Stimulated activated memory B cell treated with anti-CD40 and anti-IgM and Interleukin-4, amounts not matched to agents 10 μg/mL and 1 μg/mL and 100 μg/mL, for 72 hours (primary cell): ENCODE measurements around the gene ADGRV1.

ENCODE experiments used
- ATAC-seq: fragments of 150-1000 bp; cut with Tn5 transposase; 2 replicates; pipeline ENCODE4 v1.10.0; 2021
- H3K27ac Mint-ChIP-seq: one replicate; pipeline ENCODE4 v1.8.0; 2022; ENCODE audit warnings: mild to moderate bottlenecking, mixed read lengths
- H3K27me3 Mint-ChIP-seq: one replicate; pipeline ENCODE4 v1.8.0; 2022; ENCODE audit warnings: mixed read lengths
- H3K36me3 Mint-ChIP-seq: one replicate; pipeline ENCODE4 v1.8.0; 2022; ENCODE audit warnings: mixed read lengths
- H3K4me1 Mint-ChIP-seq: one replicate; pipeline ENCODE4 v1.8.0; 2022; ENCODE audit warnings: mixed read lengths
- H3K4me3 Mint-ChIP-seq: one replicate; pipeline ENCODE4 v1.8.0; 2022; ENCODE audit warnings: mild to moderate bottlenecking, moderate library complexity, mixed read lengths
- H3K9me3 Mint-ChIP-seq: one replicate; pipeline ENCODE4 v1.8.0; 2022; ENCODE audit warnings: mixed read lengths

Gene ADGRV1

GRCh38 chr5:91168859-91169258, 610.3 kb downstream of the ADGRV1 start:
- H3K4me1 Mint-ChIP-seq, result no peaks in the 10 kb centered on the region
- peaks cover 9% of the 10 kb centered on the region for H3K27me3 Mint-ChIP-seq
- H3K36me3 Mint-ChIP-seq, result no peaks in the 10 kb centered on the region
- no peak overlapping the region for H3K27ac Mint-ChIP-seq
- ATAC-seq, result no peak
- H3K9me3 Mint-ChIP-seq, result no peaks in the 10 kb centered on the region
- no peak overlapping the region for H3K4me3 Mint-ChIP-seq

- no peak for ATAC-seq
- H3K4me3 Mint-ChIP-seq, result no peak overlapping the region
- no peak overlapping the region for H3K27ac Mint-ChIP-seq
These were observed 611.7 kb downstream of the ADGRV1 start for GRCh38 chr5:91170266-91170665.

GRCh38 chr5:91171322-91171721, 612.7 kb downstream of the ADGRV1 start:
- H3K27me3 Mint-ChIP-seq, result peaks cover 9% of the 10 kb centered on the region
- H3K4me3 Mint-ChIP-seq, result no peak overlapping the region
- no peaks in the 10 kb centered on the region for H3K9me3 Mint-ChIP-seq
- H3K36me3 Mint-ChIP-seq, result no peaks in the 10 kb centered on the region
- H3K27ac Mint-ChIP-seq, result no peak overlapping the region
- H3K4me1 Mint-ChIP-seq, result peaks cover 1% of the 10 kb centered on the region
- ATAC-seq, result no peak

More at GRCh38 chr5:91170266-91170665, 611.7 kb downstream of the ADGRV1 start:
- no peaks in the 10 kb centered on the region for H3K36me3 Mint-ChIP-seq
- H3K4me1 Mint-ChIP-seq, result no peaks in the 10 kb centered on the region
- H3K27me3 Mint-ChIP-seq, result peaks cover 9% of the 10 kb centered on the region
- H3K9me3 Mint-ChIP-seq, result no peaks in the 10 kb centered on the region

GRCh38 chr5:91174396-91174795, 615.8 kb downstream of the ADGRV1 start:
- no peaks in the 10 kb centered on the region for H3K36me3 Mint-ChIP-seq
- no peak overlapping the region for H3K27ac Mint-ChIP-seq
- no peak overlapping the region for H3K4me3 Mint-ChIP-seq
- H3K27me3 Mint-ChIP-seq, result peaks cover 9% of the 10 kb centered on the region
- H3K4me1 Mint-ChIP-seq, result peaks cover 14% of the 10 kb centered on the region
- H3K9me3 Mint-ChIP-seq, result no peaks in the 10 kb centered on the region
- ATAC-seq, result no peak

- peaks cover 9% of the 10 kb centered on the region for H3K27me3 Mint-ChIP-seq
- H3K4me3 Mint-ChIP-seq, result no peak overlapping the region
- no peak overlapping the region for H3K27ac Mint-ChIP-seq
- no peak for ATAC-seq
- H3K4me1 Mint-ChIP-seq, result peaks cover 14% of the 10 kb centered on the region
- H3K36me3 Mint-ChIP-seq, result no peaks in the 10 kb centered on the region
- H3K9me3 Mint-ChIP-seq, result peaks cover 2% of the 10 kb centered on the region
These were observed 617.1 kb downstream of the ADGRV1 start for GRCh38 chr5:91175708-91176107.

- H3K9me3 Mint-ChIP-seq, result peaks cover 2% of the 10 kb centered on the region
These were observed 617.9 kb downstream of the ADGRV1 start for GRCh38 chr5:91176288-91177016.

GRCh38 chr5:91177085-91177484, 618.5 kb downstream of the ADGRV1 start:
- H3K4me1 Mint-ChIP-seq, result peaks cover 14% of the 10 kb centered on the region

More at GRCh38 chr5:91176288-91177016, 617.9 kb downstream of the ADGRV1 start:
- Mint-ChIP-seq H3K36me3 (no peaks in the 10 kb centered on the region), H3K4me3 (no peak overlapping the region), H3K27ac (no peak overlapping the region), H3K27me3 (peaks cover 9% of the 10 kb centered on the region), H3K4me1 (peaks cover 14% of the 10 kb centered on the region)
- no peak for ATAC-seq

GRCh38 chr5:91177639-91178038, 619.0 kb downstream of the ADGRV1 start:
- Mint-ChIP-seq H3K4me1 (peaks cover 18% of the 10 kb centered on the region), H3K4me3 (no peak overlapping the region), H3K9me3 (peaks cover 2% of the 10 kb centered on the region), H3K27me3 (peaks cover 5% of the 10 kb centered on the region), H3K27ac (no peak overlapping the region), H3K36me3 (no peaks in the 10 kb centered on the region)
- no peak for ATAC-seq

More at GRCh38 chr5:91177085-91177484, 618.5 kb downstream of the ADGRV1 start:
- Mint-ChIP-seq H3K36me3 (no peaks in the 10 kb centered on the region), H3K27ac (no peak overlapping the region), H3K9me3 (peaks cover 2% of the 10 kb centered on the region), H3K27me3 (peaks cover 9% of the 10 kb centered on the region), H3K4me3 (no peak overlapping the region)
- no peak for ATAC-seq

- Mint-ChIP-seq H3K27me3 (no peaks in the 10 kb centered on the region), H3K4me1 (peaks cover 26% of the 10 kb centered on the region), H3K27ac (no peak overlapping the region), H3K36me3 (no peaks in the 10 kb centered on the region), H3K9me3 (peaks cover 2% of the 10 kb centered on the region), H3K4me3 (no peak overlapping the region)
- ATAC-seq, result no peak
These were observed 619.9 kb downstream of the ADGRV1 start for GRCh38 chr5:91178461-91178860.

GRCh38 chr5:91179018-91179417, 620.4 kb downstream of the ADGRV1 start:
- peaks cover 2% of the 10 kb centered on the region for H3K9me3 Mint-ChIP-seq
- H3K27ac Mint-ChIP-seq, result no peak overlapping the region
- no peak overlapping the region for H3K4me3 Mint-ChIP-seq
- no peaks in the 10 kb centered on the region for H3K27me3 Mint-ChIP-seq
- ATAC-seq, result no peak
- peaks cover 32% of the 10 kb centered on the region for H3K4me1 Mint-ChIP-seq
- H3K36me3 Mint-ChIP-seq, result no peaks in the 10 kb centered on the region

GRCh38 chr5:91180506-91180905, 621.9 kb downstream of the ADGRV1 start:
- Mint-ChIP-seq H3K27me3 (no peaks in the 10 kb centered on the region), H3K4me1 (peaks cover 33% of the 10 kb centered on the region), H3K27ac (no peak overlapping the region), H3K36me3 (no peaks in the 10 kb centered on the region), H3K9me3 (peaks cover 2% of the 10 kb centered on the region), H3K4me3 (no peak overlapping the region)
- no peak for ATAC-seq

- H3K27ac Mint-ChIP-seq, result peak overlapping the region; percentile 30
- H3K4me1 Mint-ChIP-seq, result peaks cover 24% of the 10 kb centered on the region
- peak; percentile 81 for ATAC-seq
- no peaks in the 10 kb centered on the region for H3K36me3 Mint-ChIP-seq
- no peak overlapping the region for H3K4me3 Mint-ChIP-seq
- H3K9me3 Mint-ChIP-seq, result peaks cover 2% of the 10 kb centered on the region
- H3K27me3 Mint-ChIP-seq, result no peaks in the 10 kb centered on the region
These were observed 624.2 kb downstream of the ADGRV1 start for GRCh38 chr5:91182763-91183162.

GRCh38 chr5:91183743-91184142, 625.1 kb downstream of the ADGRV1 start:
- ATAC-seq, result no peak
- Mint-ChIP-seq H3K4me3 (no peak overlapping the region), H3K27me3 (no peaks in the 10 kb centered on the region), H3K9me3 (peaks cover 2% of the 10 kb centered on the region), H3K4me1 (peaks cover 19% of the 10 kb centered on the region), H3K27ac (no peak overlapping the region), H3K36me3 (no peaks in the 10 kb centered on the region)

- no peak for ATAC-seq
- peaks cover 19% of the 10 kb centered on the region for H3K4me1 Mint-ChIP-seq
- no peak overlapping the region for H3K4me3 Mint-ChIP-seq
- no peaks in the 10 kb centered on the region for H3K27me3 Mint-ChIP-seq
- H3K9me3 Mint-ChIP-seq, result no peaks in the 10 kb centered on the region
- H3K36me3 Mint-ChIP-seq, result no peaks in the 10 kb centered on the region
- H3K27ac Mint-ChIP-seq, result no peak overlapping the region
These were observed 627.5 kb downstream of the ADGRV1 start for GRCh38 chr5:91186101-91186500.

GRCh38 chr5:91187032-91187431, 628.4 kb downstream of the ADGRV1 start:
- no peak overlapping the region for H3K27ac Mint-ChIP-seq
- no peaks in the 10 kb centered on the region for H3K36me3 Mint-ChIP-seq
- H3K4me3 Mint-ChIP-seq, result no peak overlapping the region
- H3K9me3 Mint-ChIP-seq, result no peaks in the 10 kb centered on the region
- H3K27me3 Mint-ChIP-seq, result no peaks in the 10 kb centered on the region
- peaks cover 19% of the 10 kb centered on the region for H3K4me1 Mint-ChIP-seq
- ATAC-seq, result no peak

GRCh38 chr5:91188755-91189154, 630.2 kb downstream of the ADGRV1 start:
- no peak for ATAC-seq
- Mint-ChIP-seq H3K36me3 (no peaks in the 10 kb centered on the region), H3K27me3 (no peaks in the 10 kb centered on the region), H3K27ac (no peak overlapping the region), H3K4me1 (peaks cover 4% of the 10 kb centered on the region), H3K9me3 (no peaks in the 10 kb centered on the region), H3K4me3 (no peak overlapping the region)
